NCI-H1092 (cell line): ENCODE measurements around the gene EPS8L2.
A peak's percentile ranks its signal among the peaks of the same experiment; 100 is the strongest.
"Not testable (repeated sequence)": the region's sequence is repeated elsewhere in the genome, so short reads cannot be mapped to it uniquely, and the experiment has no call there.

Source experiments
- DNase-seq: peaks from one replicate; lab custom pipeline; 2025; lab: John Stamatoyannopoulos, UW

Gene EPS8L2

DNA sequence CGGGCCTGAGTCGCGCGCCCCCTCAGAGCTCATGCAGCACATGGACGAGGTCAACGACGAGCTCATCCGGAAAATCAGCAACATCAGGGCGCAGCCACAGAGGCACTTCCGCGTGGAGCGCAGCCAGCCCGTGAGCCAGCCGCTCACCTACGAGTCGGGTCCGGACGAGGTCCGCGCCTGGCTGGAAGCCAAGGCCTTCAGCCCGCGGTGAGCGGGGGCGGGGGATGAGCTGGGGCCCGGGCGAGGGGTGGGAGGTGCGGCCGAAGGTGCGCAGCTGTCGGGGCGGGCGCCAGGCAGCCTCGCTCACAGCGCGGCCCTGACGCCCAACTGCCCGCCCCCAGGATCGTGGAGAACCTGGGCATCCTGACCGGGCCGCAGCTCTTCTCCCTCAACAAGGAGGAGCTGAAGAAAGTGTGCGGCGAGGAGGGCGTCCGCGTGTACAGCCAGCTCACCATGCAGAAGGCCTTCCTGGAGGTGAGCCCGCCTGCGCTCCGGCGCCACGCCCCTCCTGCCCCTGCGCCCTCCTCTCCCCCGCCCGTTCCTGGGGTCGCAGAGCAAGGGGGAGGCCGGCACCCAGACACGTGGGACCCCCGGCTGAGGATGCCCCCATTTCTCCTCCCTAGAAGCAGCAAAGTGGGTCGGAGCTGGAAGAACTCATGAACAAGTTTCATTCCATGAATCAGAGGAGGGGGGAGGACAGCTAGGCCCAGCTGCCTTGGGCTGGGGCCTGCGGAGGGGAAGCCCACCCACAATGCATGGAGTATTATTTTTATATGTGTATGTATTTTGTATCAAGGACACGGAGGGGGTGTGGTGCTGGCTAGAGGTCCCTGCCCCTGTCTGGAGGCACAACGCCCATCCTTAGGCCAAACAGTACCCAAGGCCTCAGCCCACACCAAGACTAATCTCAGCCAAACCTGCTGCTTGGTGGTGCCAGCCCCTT lies 20.5 kb downstream of the EPS8L2 start:
- peak; percentile 24 for DNase-seq

DNA sequence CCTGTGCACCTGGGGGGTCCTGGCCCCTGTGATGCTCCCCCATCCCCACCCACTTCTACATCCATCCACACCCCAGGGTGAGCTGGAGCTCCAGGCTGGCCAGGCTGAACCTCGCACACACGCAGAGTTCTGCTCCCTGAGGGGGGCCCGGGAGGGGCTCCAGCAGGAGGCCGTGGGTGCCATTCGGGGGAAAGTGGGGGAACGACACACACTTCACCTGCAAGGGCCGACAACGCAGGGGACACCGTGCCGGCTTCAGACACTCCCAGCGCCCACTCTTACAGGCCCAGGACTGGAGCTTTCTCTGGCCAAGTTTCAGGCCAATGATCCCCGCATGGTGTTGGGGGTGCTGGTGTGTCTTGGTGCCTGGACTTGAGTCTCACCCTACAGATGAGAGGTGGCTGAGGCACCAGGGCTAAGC lies 21.3 kb downstream of the EPS8L2 start:
- DNase-seq: no peak

DNA sequence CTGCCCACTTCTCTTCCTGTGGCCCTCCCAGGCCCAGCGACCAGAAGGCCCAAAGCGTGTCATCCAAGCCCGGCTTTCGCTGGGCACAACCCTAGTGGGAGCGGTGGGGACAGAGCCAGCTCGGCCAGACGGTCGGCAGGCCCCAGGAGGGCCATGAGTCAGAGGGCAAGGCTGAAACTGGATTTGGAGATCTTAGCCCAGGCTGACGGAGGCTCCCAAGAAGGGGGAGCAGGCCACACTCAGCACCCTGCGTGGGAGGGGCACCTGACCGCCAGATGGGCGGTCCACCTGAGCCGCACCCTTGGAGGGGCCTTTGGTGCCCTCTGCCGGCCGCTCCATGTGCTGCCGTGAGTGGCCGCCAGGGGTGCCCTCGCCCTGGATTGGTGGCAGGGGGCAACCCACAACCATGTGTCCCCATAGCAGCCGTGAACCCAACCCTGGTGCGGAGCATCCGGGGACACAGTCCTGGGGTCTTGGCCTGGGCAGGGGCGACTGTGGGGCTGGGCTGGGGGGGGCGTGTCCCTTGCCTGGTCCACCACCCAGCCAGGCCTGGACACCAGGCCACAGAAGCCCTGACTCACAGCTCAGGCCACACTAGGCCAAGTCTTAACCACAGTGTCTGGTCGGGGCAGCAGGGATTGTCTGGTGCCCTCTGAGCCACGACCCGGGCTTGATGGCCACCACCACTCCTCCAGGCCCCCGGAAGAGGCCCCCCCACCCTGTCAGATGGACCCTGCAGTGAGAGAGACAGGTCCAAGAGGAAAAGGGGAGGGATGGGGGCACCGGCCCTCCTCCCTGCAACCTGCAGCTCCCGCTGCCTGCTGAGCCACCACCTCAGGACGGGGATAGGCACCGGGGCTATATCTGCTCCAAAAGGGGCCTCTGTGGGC lies 22.1 kb downstream of the EPS8L2 start:
- peak; percentile 41 for DNase-seq

- no peak for DNase-seq
Observed at GRCh38 chr11:728901-729491, 23.0 kb downstream of the EPS8L2 start.

DNA sequence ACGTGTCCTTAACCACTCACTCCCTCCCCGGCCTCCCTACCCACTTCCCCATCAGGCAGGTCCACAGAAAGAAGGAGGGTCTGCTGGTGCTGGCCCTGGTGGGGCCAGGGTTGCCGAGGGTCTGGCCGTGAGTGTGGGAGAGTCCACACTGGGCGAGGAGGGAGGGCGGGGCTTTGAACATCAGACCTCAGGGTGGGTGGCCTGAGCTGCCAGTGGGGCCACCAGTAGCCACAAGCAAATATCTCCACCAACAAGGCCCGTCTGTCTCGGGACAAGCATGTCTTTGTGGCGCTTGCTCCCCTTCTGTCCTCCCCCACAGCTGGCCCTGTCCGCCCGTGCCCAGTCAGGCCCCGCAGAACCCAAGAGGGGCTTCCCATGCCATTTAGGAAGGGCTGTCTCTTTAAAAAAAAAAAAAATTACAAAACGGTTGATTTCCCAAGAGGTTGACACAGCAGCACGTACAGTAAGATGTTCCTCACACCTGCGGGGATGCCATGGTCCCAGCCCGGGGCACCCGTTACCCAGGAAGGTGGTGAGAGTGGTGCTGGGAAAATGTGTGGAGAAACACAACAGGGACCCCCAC lies 23.6 kb downstream of the EPS8L2 start:
- no peak for DNase-seq

DNA sequence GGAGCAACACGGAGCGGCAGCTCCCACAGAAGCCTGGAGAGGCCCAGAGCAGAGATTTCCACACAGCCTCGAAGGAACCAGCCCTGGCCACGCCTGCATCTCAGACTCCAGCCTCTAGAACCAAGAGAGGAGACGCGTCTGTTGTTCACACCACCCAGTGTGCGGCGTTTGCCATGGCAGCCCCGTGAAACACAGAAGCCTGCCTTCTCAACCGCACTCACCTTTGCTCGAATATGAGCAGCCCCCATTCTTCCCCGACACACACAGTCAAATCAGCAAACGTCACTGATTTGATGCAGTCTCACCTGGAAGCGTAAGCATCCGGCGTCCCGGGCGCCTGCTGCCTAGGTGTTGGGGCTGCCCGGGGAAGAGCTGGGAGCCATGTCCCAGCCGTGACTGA lies 27.0 kb downstream of the EPS8L2 start:
- DNase-seq: no peak

DNA sequence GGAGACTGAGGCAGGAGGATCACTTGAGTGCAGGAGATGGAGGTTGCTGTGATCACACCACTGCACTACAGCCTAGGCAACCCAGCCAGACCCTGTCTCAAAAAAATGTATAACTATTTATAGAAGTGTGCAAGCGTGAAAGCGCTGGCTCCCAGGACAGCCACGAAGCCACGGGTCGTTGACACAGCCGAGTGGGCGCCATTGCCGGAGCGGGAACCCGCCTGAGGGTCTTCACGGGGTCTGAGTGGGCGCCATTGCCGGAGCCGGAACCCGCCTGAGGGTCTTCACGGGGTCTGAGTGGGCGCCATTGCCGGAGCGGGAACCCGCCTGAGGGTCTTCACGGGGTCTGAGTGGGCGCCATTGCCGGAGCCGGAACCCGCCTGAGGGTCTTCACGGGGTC lies 28.5 kb downstream of the EPS8L2 start:
- DNase-seq: not testable (repeated sequence)

DNA sequence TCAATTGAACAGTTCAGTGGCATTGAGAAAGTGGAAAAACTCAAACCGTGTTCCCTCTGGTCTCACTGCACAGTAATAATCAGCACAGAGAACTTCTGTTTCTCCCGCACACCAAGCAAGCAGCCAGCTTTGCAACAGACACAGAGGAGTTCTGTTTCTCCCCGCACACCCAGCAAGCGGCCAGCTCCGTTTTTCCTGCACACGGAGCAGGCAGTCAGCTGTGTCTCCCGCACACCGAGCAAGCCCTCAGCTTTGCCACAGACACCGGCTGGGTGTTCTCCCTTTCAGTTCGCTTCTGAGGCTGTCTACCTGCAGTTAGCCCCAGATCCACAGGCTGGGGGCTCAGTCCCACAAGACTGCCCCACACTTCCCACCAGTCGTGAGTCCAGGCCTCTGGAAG lies 31.3 kb downstream of the EPS8L2 start:
- no peak for DNase-seq

DNA sequence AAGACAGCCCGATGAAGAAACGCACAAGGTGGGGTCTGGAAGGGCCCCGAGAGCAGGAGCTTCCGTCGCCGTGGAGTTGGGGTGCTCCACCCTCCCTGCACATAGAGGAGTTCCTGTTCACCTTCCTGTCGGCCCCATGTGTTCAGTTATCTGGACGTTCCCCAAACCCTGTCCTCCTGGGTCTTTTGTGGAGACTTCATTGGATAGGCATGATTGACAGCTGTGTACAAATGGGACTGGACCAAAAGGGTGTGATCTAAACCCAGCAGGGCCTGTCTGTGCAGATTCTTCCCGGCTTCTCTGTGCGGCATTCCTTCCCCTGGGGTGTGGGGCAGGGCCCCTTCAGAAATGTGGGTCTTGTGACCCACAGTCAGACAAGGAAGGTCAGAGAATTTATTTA lies 31.9 kb downstream of the EPS8L2 start:
- DNase-seq: not testable (repeated sequence)

GRCh38 chr11:742156-742546 lies 36.1 kb downstream of the EPS8L2 start:
- no peak for DNase-seq

DNA sequence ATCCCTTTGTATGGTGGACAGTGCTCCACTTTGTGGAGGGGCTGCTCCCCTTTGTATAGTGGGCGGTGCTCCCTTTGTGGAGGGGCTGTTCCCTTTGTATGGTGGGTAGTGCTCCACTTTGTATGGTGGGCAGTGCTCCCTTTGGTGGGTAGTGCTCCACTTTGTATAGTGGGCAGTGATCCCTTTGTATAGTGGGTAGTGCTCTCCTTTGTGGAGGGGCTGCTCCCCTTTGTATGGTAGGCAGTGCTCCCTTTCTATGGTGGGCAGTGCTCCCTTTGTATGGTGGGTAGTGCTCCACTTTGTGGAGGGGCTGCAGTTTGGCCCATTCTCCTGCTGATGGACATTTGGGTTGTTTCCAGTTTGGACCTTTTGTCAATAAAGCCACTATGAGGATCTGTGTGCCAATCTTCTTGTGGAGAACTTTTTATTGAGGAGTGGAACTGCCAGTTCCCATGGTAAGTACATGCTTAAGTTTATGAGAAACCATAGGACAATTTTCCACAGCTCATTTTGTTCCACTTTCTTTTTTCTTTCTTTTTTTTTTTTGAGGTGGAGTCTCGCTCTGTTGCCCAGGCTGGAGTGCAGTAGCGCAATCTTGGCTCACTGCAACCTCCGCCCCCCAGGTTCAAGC lies 36.7 kb downstream of the EPS8L2 start:
- DNase-seq: no peak

DNA sequence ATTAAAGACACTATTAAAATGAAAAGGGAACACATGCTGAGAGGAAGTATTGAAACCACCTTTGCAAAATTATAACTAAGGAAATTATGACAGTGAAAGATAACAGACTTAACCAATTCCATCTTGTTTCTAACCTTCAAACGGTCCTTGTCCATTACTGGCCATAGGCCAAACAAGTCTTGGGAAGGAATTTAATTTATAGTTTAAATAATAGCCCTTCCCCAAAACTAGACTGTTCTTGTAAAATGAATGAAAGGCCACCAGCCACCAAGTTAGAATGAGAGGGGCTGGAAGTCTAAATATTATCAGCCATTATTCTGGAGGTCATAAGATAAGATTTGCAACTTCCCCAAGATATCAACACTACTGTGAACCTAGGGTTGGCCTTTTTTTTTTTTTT lies 39.4 kb downstream of the EPS8L2 start:
- no peak for DNase-seq

DNA sequence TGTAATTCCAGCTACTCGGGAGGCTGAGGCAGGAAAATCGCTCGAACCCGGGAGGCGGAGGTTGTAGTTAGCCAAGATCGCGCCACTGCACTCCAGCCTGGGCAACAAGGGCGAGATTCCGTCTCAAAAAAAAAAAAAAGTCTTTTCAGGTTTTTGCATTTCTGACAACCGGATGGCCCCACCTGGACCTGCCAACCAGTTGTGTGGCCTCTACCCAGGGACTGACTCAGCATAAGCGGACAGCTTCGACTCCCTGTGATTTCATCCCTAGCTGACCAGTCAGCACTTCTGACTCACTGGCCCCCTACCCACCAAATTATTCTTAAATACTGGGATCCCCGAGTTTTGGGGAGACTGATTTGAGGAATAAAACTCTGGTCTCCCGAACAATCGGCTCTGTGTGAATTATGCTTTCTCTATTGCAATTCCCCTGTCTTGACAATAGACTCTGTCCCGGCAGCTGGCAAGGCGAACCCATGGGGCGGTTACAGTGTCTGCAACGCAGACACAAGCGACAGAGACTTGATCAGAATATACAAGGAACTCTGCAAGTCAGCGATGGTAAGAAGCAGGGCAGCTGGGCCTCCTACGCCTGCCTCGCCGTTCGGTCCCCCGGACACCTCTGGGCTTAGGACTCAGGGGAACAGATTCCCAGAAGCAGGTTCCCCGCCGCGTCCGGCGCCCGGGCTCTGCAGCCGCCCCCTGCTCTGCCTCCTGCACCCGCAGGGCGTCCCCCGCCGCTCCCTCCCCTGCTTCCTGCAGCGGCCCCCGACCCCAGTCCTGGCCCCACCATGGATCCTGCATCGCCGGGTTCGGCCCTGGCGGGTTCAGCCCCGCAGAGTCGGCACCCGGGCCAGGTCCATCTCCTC lies 40.5 kb downstream of the EPS8L2 start:
- no peak for DNase-seq

- DNase-seq: peak; percentile 83
Observed at GRCh38 chr11:747158-748006, 41.4 kb downstream of the EPS8L2 start, which contains the start of gene TALDO1. TSS of gene TALDO1 (plus strand) at chr11:747464. CDS start at chr11:747482, 18 bp downstream.

GRCh38 chr11:748007-748359 lies 42.0 kb downstream of the EPS8L2 start:
- no peak for DNase-seq

GRCh38 chr11:749731-750130 lies 43.7 kb downstream of the EPS8L2 start:
- no peak for DNase-seq

DNA sequence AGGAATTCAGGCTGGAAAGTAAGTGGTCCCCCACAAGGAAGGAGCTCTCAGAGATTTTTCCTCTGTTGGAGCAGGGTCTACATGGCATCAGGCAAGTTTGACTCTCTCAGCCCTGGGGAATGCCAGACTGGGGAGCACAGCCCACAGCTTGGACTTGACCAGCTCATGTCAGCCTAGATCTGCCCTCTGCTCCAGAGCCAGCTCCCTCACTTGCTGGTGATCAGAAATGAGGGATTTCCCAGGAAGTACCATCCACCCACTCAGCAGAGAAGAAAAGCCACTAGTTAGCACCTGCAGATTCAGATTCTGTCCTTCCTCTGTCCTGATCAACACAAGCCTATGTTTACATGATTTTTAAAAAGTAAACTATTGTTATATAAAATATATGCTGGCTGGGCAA lies 54.2 kb downstream of the EPS8L2 start:
- no peak for DNase-seq

DNA sequence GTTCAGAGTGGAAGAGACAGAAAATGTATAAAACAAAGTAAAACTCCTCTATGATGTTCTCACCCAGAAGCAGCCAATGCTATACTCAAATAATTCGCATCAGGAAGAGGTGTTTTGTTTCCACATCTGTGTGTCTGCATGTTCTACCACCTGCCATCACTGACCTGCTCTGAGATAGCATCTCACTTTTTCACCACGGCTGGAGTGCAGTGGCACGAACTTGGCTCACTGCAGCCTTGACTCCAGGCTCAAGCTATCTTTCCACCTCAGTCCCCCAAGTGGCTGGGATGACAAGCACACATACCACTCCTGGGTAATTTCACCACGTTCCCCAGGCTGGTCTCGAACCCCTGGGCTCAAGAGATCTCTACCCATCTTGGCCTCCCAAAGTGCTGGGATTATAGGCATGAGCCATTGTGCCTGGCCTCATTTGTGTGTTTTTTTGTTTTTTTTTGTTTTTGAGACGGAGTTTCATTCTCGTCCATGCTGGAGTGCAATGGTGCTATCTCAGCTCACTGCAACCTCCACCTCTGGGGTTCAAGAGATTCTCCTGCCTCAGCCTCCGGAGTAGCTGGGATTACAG lies 55.6 kb downstream of the EPS8L2 start:
- no peak for DNase-seq

- DNase-seq: no peak
Observed at GRCh38 chr11:762421-763072, 56.5 kb downstream of the EPS8L2 start.
